HL-60/S4 treated with retinoic acid at 250 ng/mL for 4 days and 3 days (cell line): ENCODE measurements around the gene SLC29A2.

ENCODE experiments used
- in situ Hi-C: fragments of 300-500 bp; cut with MboI; formaldehyde crosslinking; loops from 2 replicates; pipeline ENCODE4 v1.7.0; 2022; ENCODE audit warnings: low sequenced_read_pairs

Gene SLC29A2

GRCh38 chr11:66335531-66336233 lies 35.9 kb downstream of the SLC29A2 start:
- in situ Hi-C loops, result no loop called here

GRCh38 chr11:66334605-66335442 lies 36.7 kb downstream of the SLC29A2 start:
- in situ Hi-C loops, result no loop called here

- in situ Hi-C loops, result no loop called here
Observed at GRCh38 chr11:66333896-66334604, 37.5 kb downstream of the SLC29A2 start.

GRCh38 chr11:66333220-66333877 lies 38.2 kb downstream of the SLC29A2 start:
- in situ Hi-C loops, result no loop called here

GRCh38 chr11:66332371-66333219 lies 39.0 kb downstream of the SLC29A2 start:
- in situ Hi-C loops, result no loop called here

- in situ Hi-C loops, result no loop called here
Observed at GRCh38 chr11:66331542-66332370, 39.8 kb downstream of the SLC29A2 start.

GRCh38 chr11:66330931-66331330 lies 40.6 kb downstream of the SLC29A2 start:
- in situ Hi-C loops, result no loop called here

- in situ Hi-C loops, result no loop called here
Observed at GRCh38 chr11:66329165-66329673, 42.3 kb downstream of the SLC29A2 start.

- in situ Hi-C loops, result no loop called here
Observed at GRCh38 chr11:66328302-66329144, 43.0 kb downstream of the SLC29A2 start.

GRCh38 chr11:66328031-66328301 lies 43.6 kb downstream of the SLC29A2 start:
- in situ Hi-C loops, result no loop called here

- in situ Hi-C loops, result no loop called here
Observed at GRCh38 chr11:66327171-66328030, 44.2 kb downstream of the SLC29A2 start.

GRCh38 chr11:66326261-66327111 lies 45.1 kb downstream of the SLC29A2 start:
- in situ Hi-C loops, result no loop called here

- in situ Hi-C loops, result no loop called here
Observed at GRCh38 chr11:66325263-66325671, 46.3 kb downstream of the SLC29A2 start.

- in situ Hi-C loops, result no loop called here
Observed at GRCh38 chr11:66324664-66325063, 46.9 kb downstream of the SLC29A2 start.

GRCh38 chr11:66323684-66324083 lies 47.9 kb downstream of the SLC29A2 start:
- in situ Hi-C loops, result no loop called here

GRCh38 chr11:66322732-66323427 lies 48.7 kb downstream of the SLC29A2 start:
- in situ Hi-C loops, result no loop called here
